ENCODE data around the gene GREB1. TPM values are rescaled to one million over a fixed set of nuclear protein-coding genes. Genes with fewer than 3 reads are reported as not detected.

The GREB1 gene
- total and polyA plus RNA-seq, 2 of the 4 experiments (the other 2 are of a cell fraction), result 0.05 TPM; not detected in 1

DNA sequence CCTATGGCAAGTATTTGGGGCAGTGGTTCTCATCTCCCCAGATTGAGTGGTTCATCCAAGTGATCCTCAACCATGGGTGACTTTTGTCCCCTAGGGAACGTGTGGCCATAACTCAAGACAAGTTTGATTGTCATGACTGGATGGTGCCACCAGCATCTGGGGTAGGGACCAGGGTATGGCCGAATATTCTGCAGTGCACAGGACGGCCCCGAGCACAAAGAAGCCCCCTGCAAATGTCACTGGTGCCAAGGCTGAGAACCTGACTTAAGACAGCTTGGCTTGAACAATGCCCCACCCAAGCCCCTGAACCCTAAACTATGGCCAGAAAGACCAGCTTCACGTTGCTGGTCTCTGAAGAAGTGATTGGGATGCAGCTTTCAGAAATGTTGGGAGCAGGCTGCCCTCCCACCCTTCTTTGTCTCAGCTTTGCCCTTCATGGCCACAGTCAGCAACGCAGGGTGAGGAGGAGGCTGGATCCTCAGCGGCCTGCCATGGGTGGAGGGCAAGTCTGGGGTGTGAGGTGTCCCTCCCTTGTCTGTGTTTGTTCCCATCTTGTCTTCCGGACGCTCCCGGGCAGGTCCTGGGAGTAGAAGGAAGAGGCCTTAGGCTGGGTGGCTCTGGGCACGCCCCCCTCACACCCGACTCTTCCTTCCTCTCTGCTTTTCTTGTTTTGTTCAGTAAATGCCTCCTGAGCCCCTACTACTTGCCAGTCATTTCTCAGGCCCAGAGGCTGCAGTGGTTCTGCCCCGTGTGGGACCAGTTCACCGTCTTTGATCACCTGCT, 43.4 kb downstream of the GREB1 start (continued):
- TF ChIP-seq NFE2L2 (IDR thresholded peaks at IDR 0.05; ENCODE audit: low read depth, low read length), result no peak

DNA sequence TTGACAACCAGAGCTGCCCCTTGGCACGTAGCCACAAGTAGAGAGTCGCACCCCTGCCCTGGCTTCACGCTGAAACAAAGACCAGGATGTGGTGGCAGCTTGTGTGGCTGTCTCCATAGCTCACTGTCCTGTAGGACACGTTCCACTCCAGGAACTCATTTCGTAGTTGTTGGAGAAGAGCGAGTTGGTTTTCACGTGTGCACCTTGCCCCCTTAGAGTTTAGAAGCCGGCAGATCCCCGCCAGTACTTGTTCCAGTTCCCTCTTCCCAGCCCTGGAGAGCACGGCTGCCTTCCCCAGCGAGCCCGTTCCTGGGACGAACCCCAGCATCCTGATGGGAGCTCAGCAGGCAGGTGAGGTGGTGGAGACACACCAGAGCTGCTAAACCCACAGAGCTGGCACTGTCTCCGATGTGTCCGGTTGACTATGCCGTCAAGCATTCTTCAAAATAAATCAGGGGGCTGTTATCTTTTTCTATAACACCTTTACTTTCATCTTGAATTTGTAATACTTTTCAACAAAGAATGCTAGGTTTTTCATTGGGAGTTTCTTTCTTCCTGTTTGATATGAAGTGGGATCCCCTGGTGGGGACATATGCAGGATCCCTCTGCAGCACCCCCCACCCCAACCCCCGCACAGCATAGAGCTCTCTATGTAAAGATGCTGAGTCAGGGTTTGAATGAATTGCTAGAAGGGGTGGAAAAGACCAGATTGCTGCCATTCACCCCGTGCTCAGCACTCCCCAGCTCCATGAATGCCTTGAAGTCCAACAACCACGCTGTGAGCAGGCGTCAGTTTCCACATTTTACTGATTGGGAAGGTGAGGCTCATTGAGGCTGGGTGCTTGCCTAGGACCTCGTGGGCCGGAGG, 44.5 kb downstream of the GREB1 start:
- POLR2A ChIA-PET (ENCODE audit: unreplicated experiment), result interaction anchor here (0.5 kb wide), 1 partner anchor 233 kb away, joined by 4 read pairs; no protein-coding TSS in a partner anchor
- no peak overlapping the region for H2AK9ac ChIP-seq (replicated peaks; ENCODE audit: low read depth, low read length, poor library complexity)
- DNase-seq, result no peak
- no peak overlapping the region for H3K27ac ChIP-seq (ENCODE audit: insufficient read depth, low read length)
- no peak overlapping the region for H2AK5ac ChIP-seq (ENCODE audit: low read depth, low read length)
- no peak overlapping the region for H4K5ac ChIP-seq (ENCODE audit: low read depth, low read length)
- in situ Hi-C loops (cut with MboI; ENCODE audit: low sequenced_read_pairs), result no loop called here
- H3K4me2 ChIP-seq (ENCODE audit: low read depth, low read length), result no peak overlapping the region
- no peak overlapping the region for H3K56ac ChIP-seq (ENCODE audit: extremely low read depth, insufficient read depth, low read length)
- H2BK5ac ChIP-seq (ENCODE audit: low read depth, low read length, poor library complexity, severe bottlenecking), result no peak overlapping the region
- 66% methylated on average over 7 of the region's 22 CpGs; no CpG with 5 or more reads in 1 of the 2 experiments for WGBS, 2 experiments (ENCODE audit: extremely low coverage in 2 of 2, insufficient read length in 1 of 2)
- H3K18ac ChIP-seq (ENCODE audit: low read depth, low read length), result no peak overlapping the region
- peaks cover 28% of the 10 kb centered on the region for H3K27me3 ChIP-seq (ENCODE audit: control insufficient read depth, insufficient read depth, low read length)
- peak; percentile 76 for TF ChIP-seq MAFK (IDR thresholded peaks at IDR 0.05; ENCODE audit: low read depth, low read length)
- no peak for TF ChIP-seq BHLHE40 (IDR thresholded peaks at IDR 0.05; ENCODE audit: low read depth, low read length)
- no peak overlapping the region for H3K23ac ChIP-seq (ENCODE audit: low read depth, low read length)
- BruUV-seq (replicated peaks), result no TSS peak
- no peak overlapping the region for H4K8ac ChIP-seq (ENCODE audit: low read depth in 2 of 2, low read length in 2 of 2)
- dilution Hi-C loops (cut with HindIII; ENCODE audit: low sequenced_read_pairs, unreplicated experiment), result no loop called here
- H3K36me3 ChIP-seq (ENCODE audit: control insufficient read depth, insufficient read depth, low read length), result no peaks in the 10 kb centered on the region
- no peak overlapping the region for H3K9ac ChIP-seq (ENCODE audit: low read depth, low read length)
- no peaks in the 10 kb centered on the region for H3K79me1 ChIP-seq (ENCODE audit: low read depth in 1 of 2, low read length in 2 of 2)
- peaks cover 8% of the 10 kb centered on the region for H3K4me1 ChIP-seq (ENCODE audit: control insufficient read depth, insufficient read depth, low read length)
- H2BK120ac ChIP-seq (ENCODE audit: low read depth, low read length), result no peak overlapping the region
- no peak for ATAC-seq (ENCODE audit: low read depth)
- no peak overlapping the region for H3K4ac ChIP-seq (ENCODE audit: low read depth, low read length)
- H4K91ac ChIP-seq (ENCODE audit: insufficient read depth, low read depth, low read length), result no peak overlapping the region
- H3K9me1 ChIP-seq (ENCODE audit: insufficient read depth, low read length), result 0 out of 2 replicates have a peak, but pooled peaks cover 4% of the 10 kb centered on the region
- no peak overlapping the region for H2AFZ ChIP-seq (replicated peaks; ENCODE audit: low read length, poor library complexity)
- H3K9me3 ChIP-seq (ENCODE audit: control insufficient read depth, insufficient read depth, low read length), result no peaks in the 10 kb centered on the region
- H2BK15ac ChIP-seq (ENCODE audit: low read depth, low read length), result no peak overlapping the region
- H3K4me3 ChIP-seq (ENCODE audit: insufficient read depth, low read depth, low read length), result no peak overlapping the region
- H2BK20ac ChIP-seq (ENCODE audit: low read depth, low read length), result no peak overlapping the region
- no peaks in the 10 kb centered on the region for H4K20me1 ChIP-seq (ENCODE audit: insufficient read depth, low read length)
- intact Hi-C loops (cut with micrococcal nuclease), result no loop called here
- CTCF ChIA-PET, result interaction anchor here (1.2 kb wide), 1 partner anchor 446 kb away, joined by 3 read pairs; no protein-coding TSS in a partner anchor
- H3K14ac ChIP-seq (replicated peaks; ENCODE audit: low read depth, low read length), result no peak overlapping the region

Measured in IMR-90 (cell line).